Measurements from ENCODE around the gene SPAG4. TPM values are rescaled to one million over a fixed set of nuclear protein-coding genes. Genes with fewer than 3 reads are reported as not detected.

Gene SPAG4
- total and polyA plus RNA-seq, 2 donors: 0.85 to 4.4 TPM

DNA sequence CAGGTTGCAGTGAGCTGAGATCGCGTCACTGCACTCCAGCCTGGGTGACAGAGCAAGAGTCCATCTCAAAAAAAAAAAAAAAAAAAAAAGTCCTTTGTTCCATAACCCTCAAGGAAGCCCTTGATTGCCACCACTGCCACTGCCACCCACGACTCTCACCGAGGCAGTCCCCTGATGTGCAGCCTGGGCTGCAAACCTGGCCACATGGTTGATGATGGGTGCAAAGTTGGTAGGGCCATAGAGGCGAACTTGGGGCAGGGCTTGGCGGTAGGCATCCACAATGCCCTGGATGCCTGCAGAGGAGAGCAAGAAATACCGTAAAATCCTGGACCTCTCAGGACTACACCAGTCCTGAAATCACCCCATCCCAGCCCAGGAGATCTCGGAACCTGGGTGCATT, 11.5 kb downstream of the SPAG4 start:
- H3K27ac ChIP-seq (ENCODE audit: low read depth in 1 of 2, low read length in 1 of 2): no peak overlapping the region
- no peaks in the 10 kb centered on the region for H3K9me3 ChIP-seq (ENCODE audit: control insufficient read depth in 2 of 2, insufficient read depth in 1 of 2, low read length in 1 of 2)
- peaks cover 50 to 66% of the 10 kb centered on the region in 2 donors for H3K36me3 ChIP-seq (ENCODE audit: control insufficient read depth in 2 of 2, insufficient read depth in 2 of 2, low read length in 1 of 2)
- peaks cover 0 to 3% of the 10 kb centered on the region in 2 donors for H3K4me1 ChIP-seq (ENCODE audit: control insufficient read depth in 2 of 2, insufficient read depth in 2 of 2, low read length in 2 of 2)
- WGBS: 98% methylated on average over 8 of the region's 8 CpGs
- H3K4me3 ChIP-seq (ENCODE audit: low read length in 2 of 2): no peak overlapping the region
- no peaks in the 10 kb centered on the region for H3K27me3 ChIP-seq (ENCODE audit: control insufficient read depth in 2 of 2, insufficient read depth in 1 of 2, low read length in 1 of 2)
- no peak for DNase-seq (ENCODE audit: low read depth in 6 of 9, low spot score in 9 of 9)

- DNase-seq (ENCODE audit: low read depth in 6 of 9, low spot score in 9 of 9): no peak
- Histone ChIP-seq H3K9me3 (ENCODE audit: control insufficient read depth in 2 of 2, insufficient read depth in 1 of 2, low read length in 1 of 2) (no peaks in the 10 kb centered on the region), H3K4me1 (ENCODE audit: control insufficient read depth in 2 of 2, insufficient read depth in 2 of 2, low read length in 2 of 2) (peaks cover 0 to 3% of the 10 kb centered on the region in 2 donors), H3K36me3 (ENCODE audit: control insufficient read depth in 2 of 2, insufficient read depth in 2 of 2, low read length in 1 of 2) (peaks cover 50 to 69% of the 10 kb centered on the region in 2 donors), H3K4me3 (ENCODE audit: low read length in 2 of 2) (no peak overlapping the region), H3K27ac (ENCODE audit: low read depth in 1 of 2, low read length in 1 of 2) (no peak overlapping the region), H3K27me3 (ENCODE audit: control insufficient read depth in 2 of 2, insufficient read depth in 1 of 2, low read length in 1 of 2) (no peaks in the 10 kb centered on the region)
- WGBS: 96% methylated on average over 12 of the region's 12 CpGs
Observed at GRCh38 chr20:35629427-35630145, 14.0 kb downstream of the SPAG4 start.

- Histone ChIP-seq H3K9me3 (ENCODE audit: control insufficient read depth in 2 of 2, insufficient read depth in 1 of 2, low read length in 1 of 2) (no peaks in the 10 kb centered on the region), H3K4me3 (ENCODE audit: low read length in 2 of 2) (no peak overlapping the region), H3K36me3 (ENCODE audit: control insufficient read depth in 2 of 2, insufficient read depth in 2 of 2, low read length in 1 of 2) (peaks cover 43 to 65% of the 10 kb centered on the region in 2 donors), H3K27me3 (ENCODE audit: control insufficient read depth in 2 of 2, insufficient read depth in 1 of 2, low read length in 1 of 2) (no peaks in the 10 kb centered on the region), H3K4me1 (ENCODE audit: control insufficient read depth in 2 of 2, insufficient read depth in 2 of 2, low read length in 2 of 2) (peaks cover 0 to 3% of the 10 kb centered on the region in 2 donors), H3K27ac (ENCODE audit: low read depth in 1 of 2, low read length in 1 of 2) (no peak overlapping the region)
- over 99% methylated on average over 4 of the region's 4 CpGs for WGBS
- no peak for DNase-seq (ENCODE audit: low read depth in 6 of 9, low spot score in 9 of 9)
Observed at GRCh38 chr20:35630636-35631035, 15.0 kb downstream of the SPAG4 start.

GRCh38 chr20:35632539-35633115, 17.0 kb downstream of the SPAG4 start:
- no peaks in the 10 kb centered on the region for H3K4me1 ChIP-seq (ENCODE audit: control insufficient read depth in 2 of 2, insufficient read depth in 2 of 2, low read length in 2 of 2)
- DNase-seq (ENCODE audit: low read depth in 6 of 9, low spot score in 9 of 9): no peak
- no peaks in the 10 kb centered on the region for H3K27me3 ChIP-seq (ENCODE audit: control insufficient read depth in 2 of 2, insufficient read depth in 1 of 2, low read length in 1 of 2)
- WGBS: over 99% methylated on average over 13 of the region's 13 CpGs
- peaks cover 24 to 46% of the 10 kb centered on the region in 2 donors for H3K36me3 ChIP-seq (ENCODE audit: control insufficient read depth in 2 of 2, insufficient read depth in 2 of 2, low read length in 1 of 2)
- no peaks in the 10 kb centered on the region for H3K9me3 ChIP-seq (ENCODE audit: control insufficient read depth in 2 of 2, insufficient read depth in 1 of 2, low read length in 1 of 2)
- H3K27ac ChIP-seq (ENCODE audit: low read depth in 1 of 2, low read length in 1 of 2): no peak overlapping the region
- H3K4me3 ChIP-seq (ENCODE audit: low read length in 2 of 2): no peak overlapping the region

GRCh38 chr20:35635652-35636051, 20.0 kb downstream of the SPAG4 start:
- H3K9me3 ChIP-seq (ENCODE audit: control insufficient read depth in 2 of 2, insufficient read depth in 1 of 2, low read length in 1 of 2): no peaks in the 10 kb centered on the region
- WGBS: 98% methylated on average over 4 of the region's 4 CpGs
- no peaks in the 10 kb centered on the region for H3K4me1 ChIP-seq (ENCODE audit: control insufficient read depth in 2 of 2, insufficient read depth in 2 of 2, low read length in 2 of 2)
- H3K27me3 ChIP-seq (ENCODE audit: control insufficient read depth in 2 of 2, insufficient read depth in 1 of 2, low read length in 1 of 2): no peaks in the 10 kb centered on the region
- H3K4me3 ChIP-seq (ENCODE audit: low read length in 2 of 2): no peak overlapping the region
- DNase-seq (ENCODE audit: low read depth in 6 of 9, low spot score in 9 of 9): no peak
- H3K27ac ChIP-seq (ENCODE audit: low read depth in 1 of 2, low read length in 1 of 2): no peak overlapping the region
- peaks cover 14 to 19% of the 10 kb centered on the region in 2 donors for H3K36me3 ChIP-seq (ENCODE audit: control insufficient read depth in 2 of 2, insufficient read depth in 2 of 2, low read length in 1 of 2)

- Histone ChIP-seq H3K9me3 (ENCODE audit: control insufficient read depth in 2 of 2, insufficient read depth in 1 of 2, low read length in 1 of 2) (no peaks in the 10 kb centered on the region), H3K4me1 (ENCODE audit: control insufficient read depth in 2 of 2, insufficient read depth in 2 of 2, low read length in 2 of 2) (no peaks in the 10 kb centered on the region), H3K4me3 (ENCODE audit: low read length in 2 of 2) (no peak overlapping the region), H3K27me3 (ENCODE audit: control insufficient read depth in 2 of 2, insufficient read depth in 1 of 2, low read length in 1 of 2) (no peaks in the 10 kb centered on the region), H3K27ac (ENCODE audit: low read depth in 1 of 2, low read length in 1 of 2) (no peak overlapping the region), H3K36me3 (ENCODE audit: control insufficient read depth in 2 of 2, insufficient read depth in 2 of 2, low read length in 1 of 2) (peaks cover 9 to 15% of the 10 kb centered on the region in 2 donors)
- no peak for DNase-seq (ENCODE audit: low read depth in 6 of 9, low spot score in 9 of 9)
- WGBS: 96% methylated on average over 2 of the region's 2 CpGs
Observed at GRCh38 chr20:35636095-35636494, 20.5 kb downstream of the SPAG4 start.

DNA sequence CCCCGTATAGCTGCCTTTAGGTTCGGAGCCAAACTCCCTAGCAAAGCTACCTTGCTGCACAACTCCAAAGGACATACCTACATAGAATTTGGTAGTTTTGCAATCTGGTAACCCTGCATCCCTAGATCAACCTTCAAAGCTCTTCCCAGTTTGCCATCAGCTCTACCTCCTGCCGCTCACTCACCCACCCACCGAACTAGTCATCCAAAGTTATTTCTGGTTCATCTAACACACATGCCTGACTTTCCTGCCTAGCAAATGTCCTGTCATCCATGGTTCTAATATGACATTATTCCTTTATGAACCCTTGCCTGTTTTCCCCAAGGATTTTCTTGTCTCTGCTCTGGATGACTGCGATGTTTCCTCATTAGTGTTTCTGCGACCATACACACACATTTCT, 21.6 kb downstream of the SPAG4 start:
- H3K27me3 ChIP-seq (ENCODE audit: control insufficient read depth in 2 of 2, insufficient read depth in 1 of 2, low read length in 1 of 2): no peaks in the 10 kb centered on the region
- H3K9me3 ChIP-seq (ENCODE audit: control insufficient read depth in 2 of 2, insufficient read depth in 1 of 2, low read length in 1 of 2): no peaks in the 10 kb centered on the region
- H3K27ac ChIP-seq (ENCODE audit: low read depth in 1 of 2, low read length in 1 of 2): peak overlapping the region in 1 of 2 donors; percentile 4
- peaks cover 0 to 8% of the 10 kb centered on the region in 2 donors for H3K36me3 ChIP-seq (ENCODE audit: control insufficient read depth in 2 of 2, insufficient read depth in 2 of 2, low read length in 1 of 2)
- H3K4me1 ChIP-seq (ENCODE audit: control insufficient read depth in 2 of 2, insufficient read depth in 2 of 2, low read length in 2 of 2): peaks cover 0 to 2% of the 10 kb centered on the region in 2 donors
- H3K4me3 ChIP-seq (ENCODE audit: low read length in 2 of 2): no peak overlapping the region
- 96% methylated on average over 6 of the region's 6 CpGs for WGBS
- DNase-seq (ENCODE audit: low read depth in 6 of 9, low spot score in 9 of 9): no peak

DNA sequence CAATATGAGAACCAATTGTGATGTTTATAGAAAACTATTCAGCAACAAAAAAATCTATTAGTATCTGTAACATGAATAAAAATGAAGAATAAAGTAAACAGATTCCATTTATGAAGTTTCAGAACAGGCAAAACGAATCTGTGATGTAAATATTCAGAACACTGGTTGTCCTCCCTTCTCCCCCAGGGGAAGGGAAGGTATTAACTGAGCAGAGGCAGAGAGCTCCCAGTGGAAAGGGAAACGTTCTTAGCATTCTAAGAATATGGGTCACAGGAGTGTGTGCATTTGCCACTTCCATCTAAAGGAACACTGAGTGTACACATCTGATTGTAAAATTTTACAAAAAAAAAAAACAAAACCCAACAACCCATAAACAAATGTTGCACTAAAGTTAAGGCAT, 23.1 kb downstream of the SPAG4 start:
- no peak for DNase-seq (ENCODE audit: low read depth in 6 of 9, low spot score in 9 of 9)
- no peaks in the 10 kb centered on the region for H3K27me3 ChIP-seq (ENCODE audit: control insufficient read depth in 2 of 2, insufficient read depth in 1 of 2, low read length in 1 of 2)
- H3K9me3 ChIP-seq (ENCODE audit: control insufficient read depth in 2 of 2, insufficient read depth in 1 of 2, low read length in 1 of 2): no peaks in the 10 kb centered on the region
- H3K4me3 ChIP-seq (ENCODE audit: low read length in 2 of 2): no peak overlapping the region
- peaks cover 3% of the 10 kb centered on the region in 2 donors for H3K36me3 ChIP-seq (ENCODE audit: control insufficient read depth in 2 of 2, insufficient read depth in 2 of 2, low read length in 1 of 2)
- no peak overlapping the region for H3K27ac ChIP-seq (ENCODE audit: low read depth in 1 of 2, low read length in 1 of 2)
- peaks cover 0 to 2% of the 10 kb centered on the region in 2 donors for H3K4me1 ChIP-seq (ENCODE audit: control insufficient read depth in 2 of 2, insufficient read depth in 2 of 2, low read length in 2 of 2)
- WGBS: 87% methylated on average over 2 of the region's 2 CpGs

DNA sequence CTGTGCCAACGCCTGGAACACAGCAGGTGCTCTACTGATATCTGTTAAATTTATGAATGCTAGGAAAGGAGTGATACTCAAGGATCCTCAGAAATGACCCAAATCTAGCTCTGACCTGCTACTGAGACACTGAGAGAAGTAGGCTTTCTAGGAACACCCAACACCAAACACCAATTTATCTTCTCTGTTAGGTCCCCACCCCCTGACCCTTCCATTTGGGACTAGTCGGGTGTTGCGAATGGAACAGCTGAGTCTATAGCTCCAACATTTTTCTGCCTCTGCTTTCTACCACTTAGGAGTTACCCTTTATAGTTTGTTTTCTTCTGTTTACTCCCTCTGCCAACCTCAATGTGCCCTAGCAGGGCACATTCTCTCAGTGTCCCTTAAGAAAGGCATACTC, 25.1 kb downstream of the SPAG4 start:
- 98% methylated on average over 3 of the region's 3 CpGs for WGBS
- Histone ChIP-seq H3K9me3 (ENCODE audit: control insufficient read depth in 2 of 2, insufficient read depth in 1 of 2, low read length in 1 of 2) (no peaks in the 10 kb centered on the region), H3K4me3 (ENCODE audit: low read length in 2 of 2) (no peak overlapping the region), H3K4me1 (ENCODE audit: control insufficient read depth in 2 of 2, insufficient read depth in 2 of 2, low read length in 2 of 2) (peaks cover 0 to 2% of the 10 kb centered on the region in 2 donors), H3K36me3 (ENCODE audit: control insufficient read depth in 2 of 2, insufficient read depth in 2 of 2, low read length in 1 of 2) (peaks cover 3 to 8% of the 10 kb centered on the region in 2 donors), H3K27ac (ENCODE audit: low read depth in 1 of 2, low read length in 1 of 2) (no peak overlapping the region), H3K27me3 (ENCODE audit: control insufficient read depth in 2 of 2, insufficient read depth in 1 of 2, low read length in 1 of 2) (no peaks in the 10 kb centered on the region)
- no peak for DNase-seq (ENCODE audit: low read depth in 6 of 9, low spot score in 9 of 9)
